DOHH2 (cell line): Measurements from ENCODE around the gene MVK.

Source experiments
- H3F3A ChIP-seq: fragments of 200-600 bp; sonication (generic), shearing (Covaris generic); 2 replicates; pipeline ENCODE4 v1.6.0; 2016; ENCODE audit warnings: antibody characterized with exemption, mild to moderate bottlenecking; ENCODE audit not compliant: control insufficient read depth, insufficient read depth
- H3K27ac ChIP-seq: fragments of 200-600 bp; sonication (generic); 2 replicates; pipeline ENCODE4 v1.5.1; 2014; ENCODE audit warnings: low read depth, mild to moderate bottlenecking, low read length, moderate library complexity
- H3K27me3 ChIP-seq: fragments of 200-600 bp; sonication (generic); 2 replicates; pipeline ENCODE4 v1.6.1; 2014; ENCODE audit warnings: mild to moderate bottlenecking, low read length, mixed read lengths; ENCODE audit not compliant: control insufficient read depth
- H3K36me3 ChIP-seq: fragments of 200-600 bp; sonication (generic); 2 replicates; pipeline ENCODE4 v1.6.1; 2014; ENCODE audit warnings: mild to moderate bottlenecking, low read length, moderate library complexity, mixed read lengths; ENCODE audit not compliant: control insufficient read depth
- H3K4me1 ChIP-seq: fragments of 200-600 bp; sonication (generic); 2 replicates; pipeline ENCODE4 v1.6.1; 2014; ENCODE audit warnings: mild to moderate bottlenecking, low read length, mixed read lengths; ENCODE audit not compliant: control insufficient read depth
- H3K4me2 ChIP-seq: fragments of 200-600 bp; sonication (generic); 2 replicates; pipeline ENCODE4 v1.6.0; 2014; ENCODE audit warnings: mild to moderate bottlenecking, low read length, moderate library complexity
- H3K4me3 ChIP-seq: fragments of 200-600 bp; sonication (generic); 2 replicates; pipeline ENCODE4 v1.5.1; 2014; ENCODE audit warnings: mild to moderate bottlenecking, low read length, mixed read lengths
- H3K79me2 ChIP-seq: fragments of 200-600 bp; sonication (generic); 2 replicates; pipeline ENCODE4 v1.6.1; 2014; ENCODE audit warnings: mild to moderate bottlenecking, low read length, mixed read lengths; ENCODE audit not compliant: control insufficient read depth
- H3K9me2 ChIP-seq: fragments of 200-600 bp; sonication (generic); replicated peaks from 2 replicates; pipeline ENCODE4 v1.6.1; 2014; ENCODE audit warnings: mild to moderate bottlenecking, low read length, mixed read lengths; ENCODE audit not compliant: control insufficient read depth
- H3K9me3 ChIP-seq: fragments of 200-600 bp; sonication (generic); 2 replicates; pipeline ENCODE4 v1.6.1; 2014; ENCODE audit warnings: antibody characterized with exemption, low read length, mixed read lengths; ENCODE audit not compliant: control insufficient read depth, insufficient read depth
- H4K20me1 ChIP-seq: fragments of 200-600 bp; sonication (generic); 2 replicates; pipeline ENCODE4 v1.6.0; 2014; ENCODE audit warnings: low read depth, mild to moderate bottlenecking, antibody characterized with exemption, low read length, moderate library complexity; ENCODE audit not compliant: control insufficient read depth, insufficient read depth
- EZH2phosphoT487 ChIP-seq: fragments of 200-600 bp; sonication (generic); IDR thresholded peaks from 2 replicates; pipeline ENCODE4 v1.6.1; 2017; ENCODE audit warnings: borderline replicate concordance, mild to moderate bottlenecking, antibody characterized with exemption, low read length, moderate library complexity, mixed read lengths
- TF ChIP-seq, protein P1 (sequence below): fragments of 200-600 bp; sonication (generic); IDR thresholded peaks from one replicate; pipeline ENCODE4 v1.5.1; 2014; ENCODE audit warnings: antibody characterized with exemption, mild to moderate bottlenecking, low read depth, low read length; ENCODE audit not compliant: poor library complexity, severe bottlenecking

Gene MVK

DNA sequence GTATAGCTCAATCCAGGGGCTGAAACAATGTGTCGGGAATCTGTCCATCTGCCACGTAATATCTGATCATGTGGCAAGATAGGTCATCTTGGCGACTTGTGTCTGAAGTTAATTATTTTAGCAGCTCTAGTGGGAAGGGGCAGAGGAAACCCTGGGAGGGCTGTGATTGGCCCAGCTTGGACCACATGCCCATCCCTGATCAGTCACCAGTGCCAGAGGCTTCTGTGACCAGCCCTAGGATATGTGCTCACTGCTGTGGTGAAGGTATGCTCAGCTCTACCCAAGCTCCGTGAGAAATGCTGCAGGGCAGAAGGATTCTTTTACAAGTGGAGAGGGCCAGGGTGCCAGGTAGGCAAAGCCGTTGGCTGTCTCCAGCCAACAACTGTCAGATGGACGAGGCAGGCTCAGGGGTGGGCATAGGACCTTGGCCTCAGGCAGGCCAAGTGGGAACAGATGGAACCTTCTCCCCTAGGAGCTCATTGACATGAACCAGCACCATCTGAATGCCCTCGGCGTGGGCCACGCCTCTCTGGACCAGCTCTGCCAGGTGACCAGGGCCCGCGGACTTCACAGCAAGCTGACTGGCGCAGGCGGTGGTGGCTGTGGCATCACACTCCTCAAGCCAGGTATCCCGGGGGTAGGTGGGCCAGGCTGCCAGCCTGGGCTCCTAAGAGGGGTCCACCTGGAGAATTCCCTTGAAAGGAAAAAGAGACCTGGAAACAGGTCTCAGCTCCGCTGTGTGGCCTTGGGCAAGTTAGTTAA lies 21.1 kb downstream of the MVK start:
- no peaks in the 10 kb centered on the region for H3F3A ChIP-seq
- no peak overlapping the region for H3K27ac ChIP-seq
- peaks cover 57% of the 10 kb centered on the region for H3K36me3 ChIP-seq
- no peaks in the 10 kb centered on the region for H3K79me2 ChIP-seq
- H3K4me1 ChIP-seq: no peaks in the 10 kb centered on the region; the same call in 1 of the 2 replicates
- TF ChIP-seq, protein P1, sequence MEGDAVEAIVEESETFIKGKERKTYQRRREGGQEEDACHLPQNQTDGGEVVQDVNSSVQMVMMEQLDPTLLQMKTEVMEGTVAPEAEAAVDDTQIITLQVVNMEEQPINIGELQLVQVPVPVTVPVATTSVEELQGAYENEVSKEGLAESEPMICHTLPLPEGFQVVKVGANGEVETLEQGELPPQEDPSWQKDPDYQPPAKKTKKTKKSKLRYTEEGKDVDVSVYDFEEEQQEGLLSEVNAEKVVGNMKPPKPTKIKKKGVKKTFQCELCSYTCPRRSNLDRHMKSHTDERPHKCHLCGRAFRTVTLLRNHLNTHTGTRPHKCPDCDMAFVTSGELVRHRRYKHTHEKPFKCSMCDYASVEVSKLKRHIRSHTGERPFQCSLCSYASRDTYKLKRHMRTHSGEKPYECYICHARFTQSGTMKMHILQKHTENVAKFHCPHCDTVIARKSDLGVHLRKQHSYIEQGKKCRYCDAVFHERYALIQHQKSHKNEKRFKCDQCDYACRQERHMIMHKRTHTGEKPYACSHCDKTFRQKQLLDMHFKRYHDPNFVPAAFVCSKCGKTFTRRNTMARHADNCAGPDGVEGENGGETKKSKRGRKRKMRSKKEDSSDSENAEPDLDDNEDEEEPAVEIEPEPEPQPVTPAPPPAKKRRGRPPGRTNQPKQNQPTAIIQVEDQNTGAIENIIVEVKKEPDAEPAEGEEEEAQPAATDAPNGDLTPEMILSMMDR: no peak
- TF ChIP-seq EZH2phosphoT487: no peak
- H3K27me3 ChIP-seq: no peaks in the 10 kb centered on the region
- H4K20me1 ChIP-seq: peaks cover 5% of the 10 kb centered on the region; the same call in 1 of the 2 replicates
- H3K4me3 ChIP-seq: no peak overlapping the region
- H3K9me2 ChIP-seq: no peaks in the 10 kb centered on the region
- no peaks in the 10 kb centered on the region for H3K9me3 ChIP-seq
- H3K4me2 ChIP-seq: no peak overlapping the region

DNA sequence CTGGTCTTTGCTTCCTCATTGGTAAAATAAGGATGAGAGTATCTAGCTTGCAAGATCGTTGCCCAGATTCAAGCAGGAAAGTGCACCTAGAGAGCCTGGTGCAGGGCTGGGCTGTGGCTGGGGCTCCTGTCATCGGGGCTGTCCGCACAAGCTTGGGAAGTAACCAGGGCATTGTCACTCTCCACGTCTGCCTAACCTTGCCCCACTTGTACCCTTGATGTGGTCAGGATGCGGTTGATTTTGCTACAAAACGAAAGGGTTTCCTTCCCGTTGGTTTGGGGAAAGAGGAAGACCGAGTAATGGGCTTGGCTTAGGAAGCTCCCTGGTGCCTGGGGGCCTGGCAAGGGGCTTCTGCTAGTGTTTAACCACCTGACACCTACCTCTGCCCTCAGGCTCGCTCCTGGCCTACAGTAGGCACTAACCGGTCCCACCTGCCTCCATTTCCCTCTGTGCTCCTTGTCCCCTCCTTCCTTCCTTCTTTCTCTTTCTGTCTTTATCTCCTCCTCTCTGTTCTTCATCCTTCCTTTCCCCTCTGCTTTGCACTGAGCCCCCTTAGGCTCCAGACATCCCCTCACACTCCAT lies 21.8 kb downstream of the MVK start:
- Histone ChIP-seq H3K9me2 (no peaks in the 10 kb centered on the region), H3K79me2 (no peaks in the 10 kb centered on the region), H3K4me3 (no peak overlapping the region), H3K4me2 (no peak overlapping the region), H3K4me1 (no peaks in the 10 kb centered on the region; the same call in 1 of the 2 replicates), H3K27ac (no peak overlapping the region), H3F3A (no peaks in the 10 kb centered on the region), H3K36me3 (peaks cover 52% of the 10 kb centered on the region), H4K20me1 (peaks cover 5% of the 10 kb centered on the region; the same call in 1 of the 2 replicates), H3K9me3 (no peaks in the 10 kb centered on the region), H3K27me3 (no peaks in the 10 kb centered on the region)
- TF ChIP-seq, protein P1: no peak
- no peak for TF ChIP-seq EZH2phosphoT487

DNA sequence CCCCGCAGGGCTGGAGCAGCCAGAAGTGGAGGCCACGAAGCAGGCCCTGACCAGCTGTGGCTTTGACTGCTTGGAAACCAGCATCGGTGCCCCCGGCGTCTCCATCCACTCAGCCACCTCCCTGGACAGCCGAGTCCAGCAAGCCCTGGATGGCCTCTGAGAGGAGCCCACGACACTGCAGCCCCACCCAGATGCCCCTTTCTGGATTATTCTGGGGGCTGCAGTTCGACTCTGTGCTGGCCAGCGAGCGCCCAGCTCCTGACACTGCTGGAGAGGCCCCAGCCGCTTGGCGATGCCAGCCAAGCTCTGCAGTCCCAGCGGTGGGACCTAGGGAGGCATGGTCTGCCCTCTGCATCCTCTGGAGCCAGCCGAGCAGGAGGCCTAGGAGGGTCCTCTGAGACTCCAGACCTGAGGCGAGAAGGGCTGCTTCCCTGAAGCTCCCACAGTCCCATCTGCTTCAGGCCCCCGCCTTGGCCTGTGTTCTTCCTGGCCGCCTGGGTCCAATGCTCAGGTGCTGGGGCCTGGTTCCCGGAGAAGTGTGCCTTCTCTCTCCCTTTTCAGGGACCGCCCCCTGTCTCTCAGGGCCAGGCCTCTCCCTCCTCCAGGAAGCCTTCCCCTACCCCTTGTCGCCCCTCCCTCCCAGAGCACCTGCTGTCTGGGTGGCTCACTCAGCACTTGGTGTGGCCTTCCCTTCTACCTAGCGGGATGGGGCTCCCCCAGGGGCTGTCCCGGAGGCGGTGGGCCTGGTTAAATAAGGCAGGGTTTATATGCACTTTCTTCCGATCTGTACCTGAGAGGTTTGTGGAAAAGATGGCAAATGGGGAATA lies 23.0 kb downstream of the MVK start:
- Histone ChIP-seq H3K4me3 (no peak overlapping the region), H3K9me2 (no peaks in the 10 kb centered on the region), H3K36me3 (peaks cover 41% of the 10 kb centered on the region), H4K20me1 (peaks cover 5% of the 10 kb centered on the region; the same call in 1 of the 2 replicates), H3K9me3 (no peaks in the 10 kb centered on the region), H3K4me1 (no peaks in the 10 kb centered on the region; the same call in 1 of the 2 replicates), H3K4me2 (no peak overlapping the region), H3F3A (no peaks in the 10 kb centered on the region), H3K27me3 (no peaks in the 10 kb centered on the region), H3K27ac (no peak overlapping the region), H3K79me2 (no peaks in the 10 kb centered on the region)
- no peak for TF ChIP-seq EZH2phosphoT487
- TF ChIP-seq, protein P1: no peak
